A673 (cell line): Measurements from ENCODE around the gene CCL5. TPM values are rescaled to one million over a fixed set of nuclear protein-coding genes. Genes with fewer than 3 reads are reported as not detected.

Source experiments
- BruUV-seq: library from RNA; stranded (reverse); fragments of 400-500 nt; replicated peaks from 2 replicates; lab custom pipeline; 2021; lab: Mats Ljungman, UMichigan
- CTCF ChIA-PET: fragments of 300-600 bp; sonication (Branson Sonifier 250); formaldehyde crosslinking; loops from one replicate; lab custom pipeline; 2022; ENCODE audit warnings: antibody characterized with exemption; lab: Charles Lee
- POLR2A ChIA-PET: fragments of 300-600 bp; sonication (Branson Sonifier 250); formaldehyde crosslinking; loops from one replicate; lab custom pipeline; 2022; ENCODE audit warnings: antibody characterized with exemption; ENCODE audit not compliant: low non-redundant PET; lab: Charles Lee
- DNase-seq: peaks from one replicate; pipeline ENCODE4 v3.0.0-alpha.2; 2015; ENCODE audit warnings: low spot score
- H3K27ac ChIP-seq: fragments of 200-600 bp; sonication (generic); 2 replicates; pipeline ENCODE4 v1.5.1; 2016; ENCODE audit warnings: mixed run types, low read depth, mild to moderate bottlenecking, mixed read lengths, antibody characterized with exemption, low read length; ENCODE audit not compliant: poor library complexity, severe bottlenecking
- H3K27me3 ChIP-seq: fragments of 200-600 bp; sonication (generic); replicated peaks from 2 replicates; pipeline ENCODE4 v1.6.1; 2017; ENCODE audit warnings: mixed run types, low read depth, mild to moderate bottlenecking, mixed read lengths, antibody characterized with exemption, low read length; ENCODE audit not compliant: insufficient read depth, poor library complexity
- H3K36me3 ChIP-seq: fragments of 200-600 bp; sonication (generic); 2 replicates; pipeline ENCODE4 v1.6.1; 2016; ENCODE audit warnings: mixed run types, mild to moderate bottlenecking, mixed read lengths, antibody characterized with exemption, low read length; ENCODE audit not compliant: insufficient read depth, poor library complexity, severe bottlenecking
- H3K4me1 ChIP-seq: fragments of 200-600 bp; sonication (generic); 2 replicates; pipeline ENCODE4 v1.6.1; 2017; ENCODE audit warnings: mixed run types, mild to moderate bottlenecking, mixed read lengths, antibody characterized with exemption, low read length; ENCODE audit not compliant: insufficient read depth, poor library complexity, severe bottlenecking
- H3K4me3 ChIP-seq: fragments of 200-600 bp; sonication (generic); 2 replicates; pipeline ENCODE4 v1.5.1; 2016; ENCODE audit warnings: low read depth, mixed run types, mild to moderate bottlenecking, mixed read lengths, low read length; ENCODE audit not compliant: poor library complexity, severe bottlenecking
- H3K9me3 ChIP-seq: fragments of 200-600 bp; sonication (generic); 2 replicates; pipeline ENCODE4 v1.6.1; 2016; ENCODE audit warnings: mixed run types, low read depth, mild to moderate bottlenecking, mixed read lengths, antibody characterized with exemption, low read length; ENCODE audit not compliant: poor library complexity, severe bottlenecking
- EZH2 ChIP-seq: fragments of 200-600 bp; sonication (generic); IDR thresholded peaks from 2 replicates; pipeline ENCODE4 v1.6.1; 2017; ENCODE audit warnings: borderline replicate concordance, low read depth, mild to moderate bottlenecking, mixed read lengths, antibody characterized with exemption, low read length; ENCODE audit not compliant: poor library complexity, severe bottlenecking
- intact Hi-C: fragments of 100-400 bp; cut with micrococcal nuclease; formaldehyde crosslinking; loops from one replicate; pipeline ENCODE4 v1.10.0; 2022; ENCODE audit not compliant: unreplicated experiment
- total RNA-seq: library from RNA; stranded (reverse); gene quantifications from 2 replicates; pipeline ENCODE4 v1.2.3, GENCODE V29; 2021
- TF ChIP-seq, protein P1 (sequence below): fragments of 300-800, 200-600 bp; sonication (generic); conservative IDR thresholded peaks from 2 replicates; pipeline ENCODE4 v1.5.1; 2017; ENCODE audit warnings: low read depth, mild to moderate bottlenecking, antibody characterized with exemption, low read length, moderate library complexity, mixed read lengths

The CCL5 gene
- total RNA-seq, 1 experiment from 2014 or later = not detected

- H3K27ac ChIP-seq = no peak overlapping the region
- intact Hi-C loops = no loop called here
- no peak for TF ChIP-seq EZH2
- TF ChIP-seq, protein P1, sequence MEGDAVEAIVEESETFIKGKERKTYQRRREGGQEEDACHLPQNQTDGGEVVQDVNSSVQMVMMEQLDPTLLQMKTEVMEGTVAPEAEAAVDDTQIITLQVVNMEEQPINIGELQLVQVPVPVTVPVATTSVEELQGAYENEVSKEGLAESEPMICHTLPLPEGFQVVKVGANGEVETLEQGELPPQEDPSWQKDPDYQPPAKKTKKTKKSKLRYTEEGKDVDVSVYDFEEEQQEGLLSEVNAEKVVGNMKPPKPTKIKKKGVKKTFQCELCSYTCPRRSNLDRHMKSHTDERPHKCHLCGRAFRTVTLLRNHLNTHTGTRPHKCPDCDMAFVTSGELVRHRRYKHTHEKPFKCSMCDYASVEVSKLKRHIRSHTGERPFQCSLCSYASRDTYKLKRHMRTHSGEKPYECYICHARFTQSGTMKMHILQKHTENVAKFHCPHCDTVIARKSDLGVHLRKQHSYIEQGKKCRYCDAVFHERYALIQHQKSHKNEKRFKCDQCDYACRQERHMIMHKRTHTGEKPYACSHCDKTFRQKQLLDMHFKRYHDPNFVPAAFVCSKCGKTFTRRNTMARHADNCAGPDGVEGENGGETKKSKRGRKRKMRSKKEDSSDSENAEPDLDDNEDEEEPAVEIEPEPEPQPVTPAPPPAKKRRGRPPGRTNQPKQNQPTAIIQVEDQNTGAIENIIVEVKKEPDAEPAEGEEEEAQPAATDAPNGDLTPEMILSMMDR = no peak
- no peak for DNase-seq
- no peaks in the 10 kb centered on the region for H3K4me1 ChIP-seq
- CTCF ChIA-PET = no interaction called here
- BruUV-seq = no TSS peak
- H3K9me3 ChIP-seq = no peaks in the 10 kb centered on the region
- H3K4me3 ChIP-seq = no peak overlapping the region
- no peaks in the 10 kb centered on the region for H3K27me3 ChIP-seq
- POLR2A ChIA-PET = no interaction called here
- H3K36me3 ChIP-seq = no peaks in the 10 kb centered on the region
Observed at GRCh38 chr17:35892091-35893035, 12.2 kb upstream of the CCL5 start.

DNA sequence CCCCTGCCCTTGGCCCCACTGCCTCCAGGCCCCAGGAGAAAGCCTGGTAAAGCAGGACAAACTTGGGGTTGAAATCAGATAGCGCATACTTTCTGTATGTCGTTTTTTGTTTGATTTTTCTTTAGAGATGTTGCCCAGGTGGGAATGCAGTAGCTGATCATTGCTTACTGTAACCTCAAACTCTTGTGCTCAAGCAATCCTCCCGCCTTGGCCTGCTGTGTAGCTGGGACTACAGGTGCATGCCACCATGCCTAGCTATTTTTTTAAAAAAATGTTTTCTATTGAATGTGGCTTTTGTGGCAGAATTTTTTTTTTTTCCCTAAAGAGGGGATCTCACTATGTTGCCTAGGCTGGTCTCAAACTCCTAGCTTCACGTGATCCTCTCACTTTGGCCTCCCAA, 11.1 kb upstream of the CCL5 start:
- intact Hi-C loops = no loop called here
- BruUV-seq = no TSS peak
- Histone ChIP-seq H3K27ac (no peak overlapping the region), H3K36me3 (no peaks in the 10 kb centered on the region), H3K4me1 (no peaks in the 10 kb centered on the region), H3K27me3 (no peaks in the 10 kb centered on the region), H3K4me3 (no peak overlapping the region), H3K9me3 (no peaks in the 10 kb centered on the region)
- TF ChIP-seq EZH2 = no peak
- TF ChIP-seq, protein P1 = no peak
- CTCF ChIA-PET = no interaction called here
- DNase-seq = no peak
- POLR2A ChIA-PET = interaction anchor here (0.7 kb wide), 1 partner anchor 76 kb away, joined by 6 read pairs; no protein-coding TSS in a partner anchor

DNA sequence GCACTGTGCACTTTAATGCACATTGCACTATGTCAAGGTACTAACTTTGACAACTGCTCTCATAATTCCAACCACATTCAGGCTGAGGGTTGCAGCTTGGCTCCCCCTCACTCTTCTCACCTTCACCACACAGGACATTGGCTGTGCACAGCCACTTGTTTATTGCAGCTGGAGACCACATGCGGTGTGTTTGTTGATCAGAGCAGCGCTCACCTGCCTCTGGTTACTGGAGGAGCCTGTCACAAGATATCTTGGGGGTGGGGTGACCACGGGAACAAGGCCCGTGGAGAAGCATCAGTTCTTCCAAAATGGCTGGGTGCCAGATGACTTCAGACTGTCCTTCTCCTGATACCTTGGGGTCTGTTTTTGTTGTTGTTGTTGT, 10.6 kb upstream of the CCL5 start:
- CTCF ChIA-PET = no interaction called here

More for the DNA sequence above, 10.6 kb upstream of the CCL5 start:
- POLR2A ChIA-PET = interaction anchor here (0.7 kb wide), 1 partner anchor 76 kb away, joined by 6 read pairs; no protein-coding TSS in a partner anchor
- no peaks in the 10 kb centered on the region for H3K4me1 ChIP-seq
- H3K27me3 ChIP-seq = no peaks in the 10 kb centered on the region
- H3K27ac ChIP-seq = no peak overlapping the region
- DNase-seq = no peak
- BruUV-seq = no TSS peak
- H3K36me3 ChIP-seq = no peaks in the 10 kb centered on the region
- H3K9me3 ChIP-seq = no peaks in the 10 kb centered on the region
- TF ChIP-seq, protein P1 = no peak
- TF ChIP-seq EZH2 = no peak
- no peak overlapping the region for H3K4me3 ChIP-seq
- intact Hi-C loops = no loop called here
